NCI-H748 treated with DMSO at 0.1 percent for 48 hours (cell line): Measurements from ENCODE around the gene NPIPA8.
"Not testable (repeated sequence)": the region's sequence is repeated elsewhere in the genome, so short reads cannot be mapped to it uniquely, and the experiment has no call there.

Experiments used
- DNase-seq: peaks from one replicate; lab custom pipeline; 2025; lab: John Stamatoyannopoulos, UW

Gene NPIPA8

GRCh38 chr16:18336636-18337035 lies at the start of gene NPIPA8:
TSS of gene NPIPA8 (minus strand) at chr16:18336736. CDS start at chr16:18332662, 4,074 bp downstream.
- DNase-seq = not testable (repeated sequence)

GRCh38 chr16:18385285-18385684 lies 48.7 kb upstream of the NPIPA8 start:
- DNase-seq = not testable (repeated sequence)

GRCh38 chr16:18384869-18385268 lies 48.3 kb upstream of the NPIPA8 start:
- not testable (repeated sequence) for DNase-seq

GRCh38 chr16:18384098-18384636 lies 47.6 kb upstream of the NPIPA8 start:
- DNase-seq = not testable (repeated sequence)

GRCh38 chr16:18382696-18383095 lies 46.2 kb upstream of the NPIPA8 start:
- DNase-seq = not testable (repeated sequence)

GRCh38 chr16:18347742-18348141 lies 11.2 kb upstream of the NPIPA8 start:
- DNase-seq = not testable (repeated sequence)

GRCh38 chr16:18346993-18347392 lies 10.5 kb upstream of the NPIPA8 start:
- not testable (repeated sequence) for DNase-seq

- not testable (repeated sequence) for DNase-seq
These were observed 8.1 kb upstream of the NPIPA8 start for GRCh38 chr16:18344634-18345033.

GRCh38 chr16:18341986-18342385 lies 5.5 kb upstream of the NPIPA8 start:
- DNase-seq = not testable (repeated sequence)

- DNase-seq = not testable (repeated sequence)
These were observed 5.0 kb upstream of the NPIPA8 start for GRCh38 chr16:18341417-18341960.

GRCh38 chr16:18339210-18339609 lies 2.7 kb upstream of the NPIPA8 start:
- DNase-seq = not testable (repeated sequence)

- DNase-seq = not testable (repeated sequence)
These were observed 24.7 kb downstream of the NPIPA8 start for GRCh38 chr16:18311811-18312210.

GRCh38 chr16:18309159-18309558 lies 27.4 kb downstream of the NPIPA8 start:
- not testable (repeated sequence) for DNase-seq

- DNase-seq = not testable (repeated sequence)
These were observed 29.3 kb downstream of the NPIPA8 start for GRCh38 chr16:18307241-18307640.

- not testable (repeated sequence) for DNase-seq
These were observed 30.5 kb downstream of the NPIPA8 start for GRCh38 chr16:18306066-18306465.

- DNase-seq = not testable (repeated sequence)
These were observed 33.4 kb downstream of the NPIPA8 start for GRCh38 chr16:18303059-18303706.

- not testable (repeated sequence) for DNase-seq
These were observed 38.8 kb downstream of the NPIPA8 start for GRCh38 chr16:18297714-18298113.

GRCh38 chr16:18296931-18297330 lies 39.6 kb downstream of the NPIPA8 start:
- DNase-seq = not testable (repeated sequence)

- not testable (repeated sequence) for DNase-seq
These were observed 42.2 kb downstream of the NPIPA8 start for GRCh38 chr16:18294371-18294770.

GRCh38 chr16:18293337-18293956 lies 43.1 kb downstream of the NPIPA8 start:
- DNase-seq = not testable (repeated sequence)

GRCh38 chr16:18290959-18291358 lies 45.6 kb downstream of the NPIPA8 start:
- not testable (repeated sequence) for DNase-seq

GRCh38 chr16:18286342-18286741 lies 50.2 kb downstream of the NPIPA8 start:
- not testable (repeated sequence) for DNase-seq

GRCh38 chr16:18280319-18280718 lies 56.2 kb downstream of the NPIPA8 start:
- DNase-seq = not testable (repeated sequence)
